HG02973 (cell line): Measurements from ENCODE around the gene SLC25A40.
"Not testable (repeated sequence)": the region's sequence is repeated elsewhere in the genome, so short reads cannot be mapped to it uniquely, and the experiment has no call there.

Source experiments
- ATAC-seq: cut with Tn5 transposase; IDR thresholded peaks from one replicate; pipeline ENCODE4 v1.9.1; 2021; ENCODE audit warnings: moderate library complexity; ENCODE audit not compliant: unreplicated experiment

SLC25A40 gene, protein sequence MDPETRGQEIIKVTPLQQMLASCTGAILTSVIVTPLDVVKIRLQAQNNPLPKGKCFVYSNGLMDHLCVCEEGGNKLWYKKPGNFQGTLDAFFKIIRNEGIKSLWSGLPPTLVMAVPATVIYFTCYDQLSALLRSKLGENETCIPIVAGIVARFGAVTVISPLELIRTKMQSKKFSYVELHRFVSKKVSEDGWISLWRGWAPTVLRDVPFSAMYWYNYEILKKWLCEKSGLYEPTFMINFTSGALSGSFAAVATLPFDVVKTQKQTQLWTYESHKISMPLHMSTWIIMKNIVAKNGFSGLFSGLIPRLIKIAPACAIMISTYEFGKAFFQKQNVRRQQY

DNA sequence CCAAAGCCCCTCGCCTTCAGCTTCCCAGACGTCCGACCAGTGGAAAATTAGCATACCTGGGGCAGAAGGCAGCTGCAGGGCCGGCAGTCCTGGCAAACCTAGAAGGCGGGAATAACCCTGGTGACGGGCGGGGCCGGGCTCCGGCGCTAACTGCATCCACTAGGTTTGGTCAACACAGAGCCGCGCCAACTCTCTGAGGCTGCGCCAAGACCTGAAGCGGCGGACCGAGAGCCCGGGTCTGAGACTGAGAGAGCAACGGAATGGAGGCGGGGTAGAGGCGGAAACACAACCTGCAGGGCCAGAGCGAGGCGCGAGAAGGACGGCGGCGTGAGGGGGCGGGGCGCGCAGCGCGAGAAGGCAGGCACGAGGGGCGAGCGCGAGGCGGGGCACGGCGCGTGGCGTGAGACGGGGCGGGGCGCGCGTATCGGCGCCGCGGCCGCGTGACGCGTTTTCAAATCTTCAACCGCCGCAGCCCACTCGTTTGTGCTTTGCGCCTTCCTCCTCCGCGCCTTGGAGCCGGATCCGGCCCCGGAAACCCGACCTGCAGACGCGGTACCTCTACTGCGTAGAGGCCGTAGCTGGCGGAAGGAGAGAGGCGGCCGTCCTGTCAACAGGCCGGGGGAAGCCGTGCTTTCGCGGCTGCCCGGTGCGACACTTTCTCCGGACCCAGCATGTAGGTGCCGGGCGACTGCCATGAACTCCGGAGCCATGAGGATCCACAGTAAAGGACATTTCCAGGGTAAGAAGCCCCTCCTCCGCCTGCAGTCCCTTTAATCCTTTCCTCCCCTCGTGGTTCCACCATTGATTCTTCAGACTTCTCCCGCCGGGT is at the start of gene SLC25A40, which contains the start of gene DBF4:
TSS of gene SLC25A40 (minus strand) at position 321 of the 829 bp plus-strand sequence. CDS start 17,633 bp downstream, outside the sequence.
TSS of gene DBF4 (plus strand) at position 454 of the 829 bp plus-strand sequence. CDS start at position 694, 240 bp downstream.
- ATAC-seq = peak; percentile 88

- ATAC-seq = not testable (repeated sequence)
Observed at GRCh38 chr7:87922759-87923395, 46.7 kb upstream of the SLC25A40 start.

GRCh38 chr7:87920578-87920977 is 44.4 kb upstream of the SLC25A40 start:
- ATAC-seq = no peak

- ATAC-seq = no peak
Observed at GRCh38 chr7:87919875-87920274, 43.7 kb upstream of the SLC25A40 start.

DNA sequence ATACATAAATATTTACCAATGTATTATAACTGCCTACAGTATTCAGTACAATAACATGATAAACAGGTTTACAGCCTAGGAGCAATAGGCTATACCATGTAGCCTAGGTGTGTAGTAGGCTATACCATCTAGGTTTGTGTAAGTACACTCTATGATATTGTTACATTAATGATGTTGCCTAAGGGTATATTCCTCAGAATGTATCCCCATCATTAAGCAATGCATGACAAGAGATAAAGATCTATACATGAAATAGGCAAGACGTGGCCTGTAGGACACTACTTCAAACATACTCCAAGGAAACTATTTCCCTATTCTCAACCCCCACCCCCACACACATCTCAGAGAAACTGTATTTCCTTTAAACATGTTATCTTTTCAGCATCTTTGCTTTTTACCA is 42.6 kb upstream of the SLC25A40 start:
- ATAC-seq = no peak

GRCh38 chr7:87912121-87912520 is 36.0 kb upstream of the SLC25A40 start:
- ATAC-seq = no peak

DNA sequence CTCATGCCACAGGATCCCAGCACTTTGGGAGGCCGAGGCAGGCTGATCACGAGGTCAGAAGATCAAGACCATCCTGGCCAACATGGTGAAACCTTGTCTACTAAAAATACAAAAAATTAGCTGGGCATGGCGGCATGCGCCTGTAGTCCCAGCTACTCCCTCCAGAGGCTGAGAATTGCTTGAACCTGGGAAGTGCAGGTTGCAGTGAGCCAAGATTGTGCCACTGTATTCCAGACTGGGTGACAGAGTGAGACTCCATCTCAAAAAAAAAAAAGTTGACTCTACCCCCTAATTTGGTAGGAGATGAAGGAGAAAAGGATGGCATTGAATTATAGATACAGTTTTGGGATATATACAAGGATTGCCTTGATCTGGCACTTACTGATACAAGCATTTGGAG is 32.7 kb upstream of the SLC25A40 start:
- ATAC-seq = not testable (repeated sequence)

GRCh38 chr7:87907136-87907906 is 31.2 kb upstream of the SLC25A40 start:
- not testable (repeated sequence) for ATAC-seq

- ATAC-seq = no peak
Observed at GRCh38 chr7:87899255-87899654, 23.1 kb upstream of the SLC25A40 start.

- no peak for ATAC-seq
Observed at GRCh38 chr7:87895363-87895762, 19.2 kb upstream of the SLC25A40 start.

DNA sequence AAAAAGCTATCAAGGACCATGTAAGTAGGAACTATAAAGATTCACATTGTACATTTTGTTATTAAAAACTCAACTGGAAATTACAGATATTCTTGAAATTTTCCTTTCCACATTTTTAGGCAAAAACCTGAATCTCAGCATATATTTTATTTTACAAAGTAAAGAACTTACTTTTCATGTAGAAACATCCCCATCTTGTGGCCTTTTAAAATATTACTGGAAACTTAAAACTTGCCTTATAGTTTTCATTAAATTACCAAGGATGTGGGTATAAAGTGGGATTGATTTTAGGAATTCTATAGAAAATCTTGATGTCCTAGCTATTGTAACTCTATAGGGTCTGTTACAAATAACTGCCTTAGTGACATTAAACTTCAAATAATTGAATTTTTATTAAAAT is 10.7 kb upstream of the SLC25A40 start:
- no peak for ATAC-seq

GRCh38 chr7:87885018-87885417 is 8.9 kb upstream of the SLC25A40 start:
- ATAC-seq = no peak

DNA sequence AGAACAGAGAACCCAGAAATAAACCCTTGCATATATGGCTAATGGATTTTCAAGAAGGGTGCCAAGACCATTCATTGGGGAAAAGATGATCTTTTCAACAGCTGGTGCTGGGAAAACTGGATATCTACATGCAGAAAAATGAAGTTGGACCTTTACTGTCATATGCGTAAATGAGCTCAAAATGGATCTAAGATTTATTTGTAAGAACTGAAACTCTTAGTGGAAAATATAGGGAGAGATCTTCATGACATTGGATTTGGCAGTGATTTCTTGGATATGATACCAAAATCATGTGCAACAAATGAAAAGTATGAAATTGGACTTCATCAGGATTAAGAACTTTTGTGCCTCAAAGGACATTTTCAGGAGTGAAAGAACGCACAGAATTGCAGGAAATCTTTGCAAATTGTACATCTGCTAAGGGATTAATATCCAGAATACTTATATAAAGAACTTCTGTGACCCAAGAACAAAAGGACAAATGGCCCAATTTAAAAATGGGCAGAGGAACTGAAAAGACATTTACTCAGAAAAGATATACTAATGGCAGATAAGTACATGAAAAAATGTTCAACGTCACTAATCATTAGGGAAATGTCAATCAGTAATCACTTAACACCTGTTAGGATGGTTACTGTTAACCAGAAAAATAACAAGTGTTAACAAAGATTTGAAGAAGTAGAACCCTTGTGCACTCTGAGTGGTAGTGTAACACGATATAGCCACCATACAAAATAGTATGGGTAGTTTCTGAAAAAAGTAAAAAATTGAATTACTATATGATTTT is 6.2 kb upstream of the SLC25A40 start:
- no peak for ATAC-seq

- ATAC-seq = no peak
Observed at GRCh38 chr7:87878208-87878735, 2.1 kb upstream of the SLC25A40 start.

- ATAC-seq = no peak
Observed at GRCh38 chr7:87877366-87878040, 1.3 kb upstream of the SLC25A40 start.

- ATAC-seq = no peak
Observed at GRCh38 chr7:87876869-87877234, 692 bp upstream of the SLC25A40 start.

DNA sequence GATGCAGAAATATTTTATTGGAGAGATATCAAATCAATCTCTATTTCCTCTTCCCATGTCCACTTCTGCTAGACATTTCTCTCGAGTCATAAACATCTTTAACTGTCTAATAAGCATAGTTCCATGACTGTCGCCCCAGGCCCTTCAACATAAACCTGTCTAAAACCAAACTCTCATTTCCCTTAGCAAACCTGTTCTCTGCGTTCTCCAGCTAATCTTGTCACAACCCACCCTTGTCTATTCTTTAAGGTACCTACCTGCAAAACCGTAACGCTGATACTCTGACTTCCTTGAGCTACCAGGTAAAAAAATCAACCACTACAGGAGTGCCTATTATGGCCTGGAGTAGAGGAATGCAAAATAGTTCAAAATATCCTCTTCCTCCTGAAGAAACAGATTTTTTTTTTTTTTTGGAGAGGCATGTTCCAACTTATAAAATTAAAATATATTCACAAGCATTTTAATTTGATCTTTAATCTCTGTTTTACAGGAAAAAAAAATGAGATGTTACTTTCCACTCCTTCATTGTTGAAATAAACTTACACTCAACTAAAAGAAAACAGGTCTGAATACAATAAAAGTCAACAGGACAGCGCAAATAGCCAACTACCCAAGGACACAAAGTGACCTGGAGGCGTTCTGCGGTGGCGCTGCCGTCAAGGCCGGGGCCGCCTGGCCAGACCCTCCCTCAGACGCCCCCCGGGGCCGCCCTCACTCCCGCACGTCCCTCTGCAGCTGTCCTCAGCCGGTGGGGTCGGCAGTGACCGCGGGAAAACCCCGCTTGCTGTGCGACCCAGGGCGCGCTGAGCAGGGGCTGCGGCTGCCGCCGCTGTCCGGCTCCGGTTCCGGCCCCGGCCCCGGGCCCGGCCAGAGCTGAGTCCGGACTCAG is 765 bp downstream of the SLC25A40 start:
- peak; percentile 10 for ATAC-seq

- no peak for ATAC-seq
Observed at GRCh38 chr7:87874066-87874465, 2.1 kb downstream of the SLC25A40 start.
